SK-N-MC (cell line): ENCODE data around the gene PYGB.

Source experiments
- EZH2 ChIP-seq: fragments of 200-600 bp; sonication (generic); IDR thresholded peaks from one replicate; pipeline ENCODE4 v1.6.1; 2017; ENCODE audit warnings: antibody characterized with exemption
- FOXP2 ChIP-seq: optimal IDR thresholded peaks from 2 replicates; pipeline ENCODE3; 2011; ENCODE audit warnings: mild to moderate bottlenecking, moderate library complexity; ENCODE audit not compliant: insufficient read depth; ENCODE audit errors: extremely low read length, control extremely low read depth
- POLR2AphosphoS5 ChIP-seq: IDR thresholded peaks from 2 replicates; pipeline ENCODE4 v1.6.1; 2012; ENCODE audit warnings: mild to moderate bottlenecking, low read depth, low read length, borderline replicate concordance

GRCh38 chr20:25314497-25315417 is 66.9 kb downstream of the PYGB start:
- TF ChIP-seq POLR2AphosphoS5: no peak
- no peak for TF ChIP-seq EZH2
- no peak for TF ChIP-seq FOXP2
